Activated T-helper 1 cell treated with anti-CD3 and anti-CD28 coated beads, Interleukin-12 subunit alpha, Interleukin-12 subunit beta, Interleukin-2, Interleukin-4 antibody, amounts not matched to agents 30 ng/mL and 10 ng/mL and 1 ng/mL, durations not matched to agents 14 hours and 24 hours and 36 hours (primary cell): Measurements from ENCODE around the gene TMEM139. TPM values are rescaled to one million over a fixed set of nuclear protein-coding genes. Genes with fewer than 3 reads are reported as not detected.

Experiments used
- DNase-seq: peaks from one replicate; pipeline ENCODE4 v3.0.0; 2021; ENCODE audit warnings: low spot score
- H3K27ac Mint-ChIP-seq: one replicate; pipeline ENCODE4 v1.8.0; 2021; ENCODE audit warnings: mild to moderate bottlenecking, mixed read lengths
- H3K27me3 Mint-ChIP-seq: one replicate; pipeline ENCODE4 v1.8.0; 2022; ENCODE audit warnings: mild to moderate bottlenecking, moderate library complexity, mixed read lengths; ENCODE audit not compliant: insufficient read depth
- H3K36me3 Mint-ChIP-seq: one replicate; pipeline ENCODE4 v1.8.0; 2021; ENCODE audit warnings: low read depth, mixed read lengths
- H3K4me1 Mint-ChIP-seq: one replicate; pipeline ENCODE4 v1.8.0; 2021; ENCODE audit warnings: low read depth, mixed read lengths
- H3K4me3 Mint-ChIP-seq: one replicate; pipeline ENCODE4 v1.8.0; 2021; ENCODE audit warnings: mild to moderate bottlenecking, moderate library complexity, mixed read lengths
- H3K9me3 Mint-ChIP-seq: one replicate; pipeline ENCODE4 v1.8.0; 2021; ENCODE audit warnings: mixed read lengths
- intact Hi-C: fragments of 100-400 bp; cut with micrococcal nuclease; formaldehyde crosslinking; loops from one replicate; pipeline ENCODE4 v1.15.1; 2024
- total RNA-seq: library from RNA; stranded (reverse); gene quantifications from 2 replicates; pipeline ENCODE4 v1.2.3, GENCODE V29; 2022

The TMEM139 gene
- total RNA-seq, 1 donor from 2014 or later = 0.73 TPM

DNA sequence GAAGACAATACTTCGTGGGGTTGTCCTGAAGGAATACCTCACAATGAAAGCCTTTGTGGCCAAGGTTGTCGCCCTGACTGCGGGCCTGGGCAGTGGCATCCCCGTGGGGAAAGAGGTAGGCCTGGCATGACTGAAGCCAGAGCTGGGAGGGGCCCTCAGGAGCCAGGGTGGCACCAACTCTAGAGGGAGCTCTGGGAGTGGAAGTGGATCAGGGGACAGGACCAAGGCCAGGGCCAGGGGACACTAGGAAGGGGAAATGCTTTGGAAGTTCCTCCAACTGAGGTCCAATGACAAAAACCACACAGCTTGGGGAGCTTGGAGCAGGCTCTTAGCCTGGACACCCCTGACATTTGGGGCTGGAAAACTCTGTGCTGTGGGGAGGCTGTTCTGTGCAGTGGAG, 37.0 kb downstream of the TMEM139 start:
- no peak for DNase-seq
- Mint-ChIP-seq H3K36me3 (no peaks in the 10 kb centered on the region), H3K27me3 (peaks cover 7% of the 10 kb centered on the region), H3K27ac (no peak overlapping the region), H3K9me3 (no peaks in the 10 kb centered on the region), H3K4me1 (peaks cover 12% of the 10 kb centered on the region), H3K4me3 (no peak overlapping the region)
- intact Hi-C loops = no loop called here

DNA sequence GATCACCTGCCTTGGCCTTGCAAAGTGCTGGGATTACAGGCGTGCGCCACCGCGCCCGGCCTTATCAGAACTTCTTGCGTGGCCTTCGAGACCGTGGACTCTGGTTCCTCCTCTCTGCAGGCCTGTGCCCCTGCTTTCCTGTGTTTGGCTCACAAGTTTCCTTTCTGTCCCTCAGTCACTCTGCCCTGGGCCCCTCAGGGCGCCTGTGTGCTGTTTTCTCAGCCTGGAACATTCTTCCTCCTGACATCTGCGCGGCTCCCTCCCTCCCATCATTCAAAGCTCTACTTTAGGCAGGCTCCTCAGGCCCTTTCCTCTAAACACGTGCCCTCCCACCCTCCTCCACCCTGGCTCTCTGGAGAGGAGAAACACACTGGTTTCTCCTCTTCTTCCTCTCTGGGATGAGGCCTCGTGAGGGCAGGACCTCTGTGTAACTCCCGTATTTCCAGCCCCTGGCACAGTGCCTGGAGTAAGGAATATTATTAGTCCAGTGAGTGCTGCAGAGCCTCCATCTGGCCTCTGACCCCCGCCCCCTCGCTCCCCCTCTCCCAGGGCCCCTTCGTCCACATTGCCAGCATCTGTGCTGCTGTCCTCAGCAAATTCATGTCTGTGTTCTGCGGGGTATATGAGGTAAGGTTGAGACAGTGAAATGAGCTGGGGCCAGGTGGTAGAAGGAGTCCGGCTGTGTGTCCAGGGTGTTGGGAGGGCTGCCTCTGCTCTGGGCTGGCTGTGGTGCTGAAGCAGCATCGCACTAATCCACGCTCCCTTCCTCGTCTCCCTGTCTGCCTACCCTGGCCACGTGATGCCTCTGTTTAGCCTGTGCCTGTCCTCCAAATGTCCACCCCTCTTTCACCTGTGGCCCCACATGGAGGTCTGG, 38.2 kb downstream of the TMEM139 start:
- Mint-ChIP-seq H3K27me3 (peaks cover 8% of the 10 kb centered on the region), H3K9me3 (no peaks in the 10 kb centered on the region), H3K27ac (no peak overlapping the region), H3K4me3 (no peak overlapping the region), H3K36me3 (no peaks in the 10 kb centered on the region), H3K4me1 (peaks cover 12% of the 10 kb centered on the region)
- no peak for DNase-seq
- intact Hi-C loops = no loop called here

DNA sequence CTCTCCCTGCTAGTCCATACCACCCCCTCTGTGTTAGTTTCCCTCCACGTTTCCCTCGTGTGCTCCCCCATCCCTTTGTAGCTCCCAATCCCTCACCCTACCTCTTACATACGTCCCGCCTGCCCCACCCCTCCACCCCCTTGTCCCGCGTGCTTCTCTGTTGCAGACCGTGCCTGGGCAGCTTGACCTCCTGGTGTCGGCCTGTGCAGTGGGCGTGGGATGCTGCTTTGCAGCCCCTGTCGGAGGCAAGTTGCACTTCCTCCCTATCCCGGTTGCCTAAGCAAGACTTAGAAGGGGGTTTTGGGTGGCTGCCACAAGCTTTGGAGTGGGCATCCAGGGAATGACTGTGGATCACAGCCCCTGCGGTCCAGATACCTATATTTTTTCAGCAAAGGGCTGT, 38.9 kb downstream of the TMEM139 start:
- H3K4me3 Mint-ChIP-seq = no peak overlapping the region
- no peaks in the 10 kb centered on the region for H3K36me3 Mint-ChIP-seq
- no peak for DNase-seq
- H3K27ac Mint-ChIP-seq = no peak overlapping the region
- peaks cover 9% of the 10 kb centered on the region for H3K27me3 Mint-ChIP-seq
- H3K4me1 Mint-ChIP-seq = peaks cover 12% of the 10 kb centered on the region
- intact Hi-C loops = no loop called here
- no peaks in the 10 kb centered on the region for H3K9me3 Mint-ChIP-seq

DNA sequence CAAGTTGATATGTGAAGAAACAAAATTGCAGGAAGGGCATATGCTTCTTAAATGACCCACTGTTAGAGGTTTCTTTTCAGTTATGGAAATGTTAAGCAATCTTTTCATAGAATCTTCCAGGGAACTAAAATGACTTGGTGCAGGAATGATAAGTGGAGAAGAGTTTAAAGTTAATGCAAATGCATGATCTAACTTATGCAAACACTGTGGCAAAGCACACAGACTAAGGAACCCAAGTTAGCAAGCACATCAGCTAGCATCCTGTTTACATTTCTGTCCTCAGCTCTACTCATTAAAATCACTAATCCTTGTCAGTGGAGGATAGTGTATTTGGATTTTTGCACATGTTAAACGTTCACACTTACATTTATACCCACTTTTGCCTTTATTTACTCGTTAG, 40.5 kb downstream of the TMEM139 start:
- Mint-ChIP-seq H3K4me1 (peaks cover 12% of the 10 kb centered on the region), H3K4me3 (no peak overlapping the region), H3K9me3 (no peaks in the 10 kb centered on the region), H3K36me3 (no peaks in the 10 kb centered on the region), H3K27ac (no peak overlapping the region), H3K27me3 (peaks cover 4% of the 10 kb centered on the region)
- DNase-seq = no peak
- intact Hi-C loops = no loop called here

GRCh38 chr7:143327903-143328302, 43.1 kb downstream of the TMEM139 start:
- peaks cover 12% of the 10 kb centered on the region for H3K4me1 Mint-ChIP-seq
- no peak overlapping the region for H3K4me3 Mint-ChIP-seq

GRCh38 chr7:143329471-143330170, 44.9 kb downstream of the TMEM139 start:
- H3K4me1 Mint-ChIP-seq = peaks cover 12% of the 10 kb centered on the region
- H3K27me3 Mint-ChIP-seq = peaks cover 24% of the 10 kb centered on the region
- no peak overlapping the region for H3K4me3 Mint-ChIP-seq
- no peak for DNase-seq
- intact Hi-C loops = no loop called here
- no peak overlapping the region for H3K27ac Mint-ChIP-seq
- H3K36me3 Mint-ChIP-seq = no peaks in the 10 kb centered on the region
- H3K9me3 Mint-ChIP-seq = no peaks in the 10 kb centered on the region

More at GRCh38 chr7:143327903-143328302, 43.1 kb downstream of the TMEM139 start:
- DNase-seq = no peak
- Mint-ChIP-seq H3K9me3 (no peaks in the 10 kb centered on the region), H3K36me3 (no peaks in the 10 kb centered on the region), H3K27ac (no peak overlapping the region), H3K27me3 (peaks cover 16% of the 10 kb centered on the region)
- intact Hi-C loops = no loop called here

- H3K4me3 Mint-ChIP-seq = no peak overlapping the region
- no peak for DNase-seq
- intact Hi-C loops = no loop called here
- H3K9me3 Mint-ChIP-seq = no peaks in the 10 kb centered on the region
- no peaks in the 10 kb centered on the region for H3K36me3 Mint-ChIP-seq
- H3K27me3 Mint-ChIP-seq = peaks cover 35% of the 10 kb centered on the region
- H3K27ac Mint-ChIP-seq = no peak overlapping the region
- H3K4me1 Mint-ChIP-seq = no peaks in the 10 kb centered on the region
Observed at GRCh38 chr7:143331179-143331801, 46.5 kb downstream of the TMEM139 start.

DNA sequence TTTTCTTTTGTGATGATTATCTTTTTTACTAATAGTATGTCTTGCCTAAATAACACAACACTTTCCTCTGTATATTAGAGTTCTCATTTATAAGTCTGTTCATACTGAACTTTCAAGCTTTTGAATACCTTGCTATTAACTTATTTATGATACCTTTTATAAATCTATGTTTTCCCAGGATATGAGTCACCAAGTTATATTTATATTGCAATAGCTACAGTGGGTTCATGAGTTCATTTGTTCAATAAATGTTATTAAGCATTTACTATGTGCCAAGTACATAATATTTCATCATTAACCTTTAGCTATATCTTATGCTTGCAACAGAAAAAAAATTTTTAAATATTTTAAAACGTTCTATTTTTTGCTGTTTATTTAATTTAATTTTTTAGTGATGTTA, 49.5 kb downstream of the TMEM139 start:
- no peaks in the 10 kb centered on the region for H3K36me3 Mint-ChIP-seq
- H3K27me3 Mint-ChIP-seq = peaks cover 53% of the 10 kb centered on the region
- no peak overlapping the region for H3K27ac Mint-ChIP-seq
- no peak overlapping the region for H3K4me3 Mint-ChIP-seq
- no peaks in the 10 kb centered on the region for H3K4me1 Mint-ChIP-seq
- intact Hi-C loops = no loop called here
- DNase-seq = no peak
- no peaks in the 10 kb centered on the region for H3K9me3 Mint-ChIP-seq

DNA sequence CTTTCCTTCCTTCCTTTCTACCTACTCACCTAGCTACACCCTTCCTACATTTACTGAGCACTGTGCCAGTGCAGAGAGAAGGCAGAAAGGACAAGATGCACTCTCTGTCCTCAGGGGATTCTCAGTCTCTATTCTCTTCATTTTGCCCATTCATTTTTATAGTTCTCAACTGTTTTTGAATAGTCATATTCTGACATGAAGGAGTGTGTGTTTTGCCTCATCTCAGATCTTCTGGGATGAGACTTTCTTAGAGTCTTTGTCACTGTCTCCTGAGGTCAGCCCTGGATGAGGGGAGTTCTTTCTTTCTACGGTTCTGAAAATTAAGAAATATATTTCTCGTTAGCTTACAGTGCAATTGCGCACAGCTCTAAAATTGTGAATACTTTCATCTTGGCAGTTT, 52.5 kb downstream of the TMEM139 start:
- Mint-ChIP-seq H3K4me1 (no peaks in the 10 kb centered on the region), H3K27me3 (peaks cover 53% of the 10 kb centered on the region), H3K27ac (no peak overlapping the region), H3K9me3 (no peaks in the 10 kb centered on the region), H3K36me3 (no peaks in the 10 kb centered on the region), H3K4me3 (no peak overlapping the region)
- intact Hi-C loops = no loop called here
- no peak for DNase-seq

Other genes with a start within 250 kb of the TMEM139 start
- gene OR6V1, start 232.6 kb upstream of the TMEM139 start, total RNA-seq = not detected in 2 replicates
- not detected in 2 replicates for gene PIP, start 152.9 kb upstream of the TMEM139 start, total RNA-seq
- gene TAS2R39, start 101.5 kb upstream of the TMEM139 start, total RNA-seq = not detected in 2 replicates
- gene TAS2R40, start 62.9 kb upstream of the TMEM139 start, total RNA-seq = not detected in 2 replicates
- gene GSTK1, start 21.5 kb upstream of the TMEM139 start, total RNA-seq = 134 and 135 TPM in 2 replicates
- 107 and 110 TPM in 2 replicates for gene CASP2, start 3.4 kb downstream of the TMEM139 start, total RNA-seq
- not detected in 2 replicates for gene CLCN1, start 31.2 kb downstream of the TMEM139 start, total RNA-seq
- gene FAM131B, start 77.8 kb downstream of the TMEM139 start, total RNA-seq = 0.44 and 0.54 TPM in 2 replicates
- gene ZYX, start 96.4 kb downstream of the TMEM139 start, total RNA-seq = 73.9 and 78.8 TPM in 2 replicates
- gene EPHA1, start 123.9 kb downstream of the TMEM139 start, total RNA-seq = not detected in 2 replicates
- not detected in 2 replicates for gene TAS2R60, start 158.5 kb downstream of the TMEM139 start, total RNA-seq
- not detected in 2 replicates for gene TAS2R41, start 192.9 kb downstream of the TMEM139 start, total RNA-seq